Measurements from ENCODE around the gene LINGO4.

DNA sequence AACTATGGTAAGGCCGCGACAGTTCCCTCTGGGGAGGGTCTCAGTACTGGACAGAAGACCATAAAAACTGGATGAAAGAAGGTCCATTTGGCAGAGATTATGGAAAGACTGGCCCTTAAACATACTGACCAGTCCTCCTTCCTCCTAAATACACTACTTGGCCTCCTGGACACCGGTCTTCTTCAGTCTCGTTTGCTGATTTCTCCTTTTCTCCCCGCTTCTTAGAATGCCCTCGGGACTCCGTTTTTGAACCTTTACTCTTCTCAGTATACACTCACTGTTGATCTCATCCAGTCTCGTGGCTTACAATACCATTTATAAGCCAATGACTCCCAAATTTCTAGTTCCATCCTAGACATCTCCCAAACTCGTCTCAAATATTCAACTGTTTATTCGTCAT is 41.2 kb downstream of the LINGO4 start:
- TF ChIP-seq CTCF (IDR thresholded peaks at IDR 0.05) = no peak
- TF ChIP-seq POLR2AphosphoS5 (IDR thresholded peaks at IDR 0.05) = no peak
- no peak for TF ChIP-seq POLR2A (IDR thresholded peaks at IDR 0.05)

Data from suprapubic skin (tissue), 4 donors.